HL-60 (cell line): Measurements from ENCODE around the gene GIPC1.

Experiments
- GABPA ChIP-seq: IDR thresholded peaks from 2 replicates; pipeline ENCODE4 v1.6.1; 2012; ENCODE audit warnings: low read depth
- REST ChIP-seq: IDR thresholded peaks from 2 replicates; pipeline ENCODE4 v1.6.1; 2012; ENCODE audit warnings: low read depth; ENCODE audit not compliant: insufficient replicate concordance
- TF ChIP-seq, protein P1 (sequence below): IDR thresholded peaks from one replicate; pipeline ENCODE4 v1.5.1; 2011; ENCODE audit warnings: low read length, control low read depth, inconsistent platforms; ENCODE audit not compliant: insufficient read depth

- TF ChIP-seq, protein P1, sequence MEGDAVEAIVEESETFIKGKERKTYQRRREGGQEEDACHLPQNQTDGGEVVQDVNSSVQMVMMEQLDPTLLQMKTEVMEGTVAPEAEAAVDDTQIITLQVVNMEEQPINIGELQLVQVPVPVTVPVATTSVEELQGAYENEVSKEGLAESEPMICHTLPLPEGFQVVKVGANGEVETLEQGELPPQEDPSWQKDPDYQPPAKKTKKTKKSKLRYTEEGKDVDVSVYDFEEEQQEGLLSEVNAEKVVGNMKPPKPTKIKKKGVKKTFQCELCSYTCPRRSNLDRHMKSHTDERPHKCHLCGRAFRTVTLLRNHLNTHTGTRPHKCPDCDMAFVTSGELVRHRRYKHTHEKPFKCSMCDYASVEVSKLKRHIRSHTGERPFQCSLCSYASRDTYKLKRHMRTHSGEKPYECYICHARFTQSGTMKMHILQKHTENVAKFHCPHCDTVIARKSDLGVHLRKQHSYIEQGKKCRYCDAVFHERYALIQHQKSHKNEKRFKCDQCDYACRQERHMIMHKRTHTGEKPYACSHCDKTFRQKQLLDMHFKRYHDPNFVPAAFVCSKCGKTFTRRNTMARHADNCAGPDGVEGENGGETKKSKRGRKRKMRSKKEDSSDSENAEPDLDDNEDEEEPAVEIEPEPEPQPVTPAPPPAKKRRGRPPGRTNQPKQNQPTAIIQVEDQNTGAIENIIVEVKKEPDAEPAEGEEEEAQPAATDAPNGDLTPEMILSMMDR: no peak
- TF ChIP-seq GABPA (no peak), REST (no peak)
Observed at GRCh38 chr19:14544047-14544446, 48.1 kb upstream of the GIPC1 start.
